GM19035 (cell line): Measurements from ENCODE around the gene TMEM63C.

Experiments
- ATAC-seq: cut with Tn5 transposase; IDR thresholded peaks from one replicate; pipeline ENCODE4 v1.9.1; 2021; ENCODE audit not compliant: unreplicated experiment

Gene TMEM63C

GRCh38 chr14:77219591-77219990 is 38.0 kb downstream of the TMEM63C start:
- ATAC-seq, result no peak

- no peak for ATAC-seq
Measured at GRCh38 chr14:77220246-77221017, 38.8 kb downstream of the TMEM63C start.

DNA sequence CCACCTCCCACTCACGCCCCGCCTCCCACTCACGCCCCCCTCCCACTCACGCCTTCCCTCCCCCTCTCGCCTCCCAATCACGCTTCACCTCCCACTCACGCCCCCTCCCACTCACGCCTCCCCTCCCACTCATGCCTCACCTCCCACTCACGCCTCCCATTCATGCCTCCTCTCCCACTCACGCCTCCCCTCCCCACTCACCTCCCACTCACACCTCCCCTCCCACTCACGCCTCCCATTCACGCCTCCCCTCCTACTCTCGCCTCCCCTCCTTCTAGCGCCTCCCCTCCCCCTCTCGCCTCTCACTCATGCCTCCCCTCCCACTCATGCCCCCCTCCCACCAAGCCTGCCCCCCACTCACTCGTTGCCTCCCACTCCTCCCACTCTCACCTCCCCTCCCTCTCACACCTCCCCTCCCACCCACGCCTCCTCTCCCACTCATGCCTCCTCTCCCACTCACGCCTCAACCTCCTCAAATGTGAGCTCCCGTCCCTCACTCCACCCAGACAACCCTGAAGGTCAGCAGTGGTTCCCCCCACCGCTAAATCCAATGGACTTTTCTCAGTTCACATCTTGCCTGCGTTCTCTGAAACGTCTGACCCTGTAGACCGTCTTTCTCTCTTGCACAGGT is 39.8 kb downstream of the TMEM63C start:
- ATAC-seq, result no peak

GRCh38 chr14:77222546-77223225 is 41.1 kb downstream of the TMEM63C start:
- ATAC-seq, result no peak

GRCh38 chr14:77224212-77224611 is 42.6 kb downstream of the TMEM63C start:
- no peak for ATAC-seq

DNA sequence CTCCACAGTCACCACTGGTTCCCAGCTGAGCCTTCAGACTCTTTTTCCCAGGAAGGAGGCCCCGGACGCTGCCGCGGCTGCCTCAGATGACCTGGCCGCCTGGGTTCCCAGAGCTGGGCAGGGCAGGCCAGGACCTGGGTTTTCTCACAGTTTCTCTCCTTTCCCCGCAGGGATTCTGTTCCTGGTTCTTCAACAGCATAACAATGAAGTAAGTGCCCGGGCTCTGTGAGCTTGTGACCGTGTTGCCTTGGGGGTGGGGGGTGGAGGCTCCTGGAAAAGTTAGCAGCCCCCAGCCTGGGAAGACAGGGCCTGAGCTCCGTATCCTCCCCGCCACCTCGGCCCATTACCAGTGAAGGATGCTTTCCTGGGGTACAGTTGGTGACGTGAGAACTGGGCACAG is 43.7 kb downstream of the TMEM63C start:
- ATAC-seq, result no peak

GRCh38 chr14:77225892-77226557 is 44.4 kb downstream of the TMEM63C start:
- no peak for ATAC-seq

DNA sequence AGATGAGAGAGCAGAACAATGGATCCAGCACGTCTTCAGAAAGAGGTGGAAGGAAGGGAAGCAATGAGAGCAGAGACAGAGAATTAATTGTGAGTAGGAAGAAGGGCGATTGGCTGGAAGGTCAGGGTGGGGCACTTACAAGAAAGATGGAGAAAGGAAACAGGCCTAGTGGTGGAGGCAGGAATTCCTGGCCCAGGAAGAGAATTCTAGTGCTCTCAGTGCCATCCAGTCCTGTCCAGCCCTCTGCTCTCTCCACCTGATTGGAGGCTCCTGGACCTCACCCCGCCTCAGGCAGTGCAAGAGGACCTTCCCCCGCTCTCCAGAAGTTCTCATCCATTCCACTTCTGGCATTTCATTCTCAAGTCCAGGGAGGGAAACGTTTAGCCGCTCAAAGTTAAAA is 46.5 kb downstream of the TMEM63C start:
- ATAC-seq, result no peak

DNA sequence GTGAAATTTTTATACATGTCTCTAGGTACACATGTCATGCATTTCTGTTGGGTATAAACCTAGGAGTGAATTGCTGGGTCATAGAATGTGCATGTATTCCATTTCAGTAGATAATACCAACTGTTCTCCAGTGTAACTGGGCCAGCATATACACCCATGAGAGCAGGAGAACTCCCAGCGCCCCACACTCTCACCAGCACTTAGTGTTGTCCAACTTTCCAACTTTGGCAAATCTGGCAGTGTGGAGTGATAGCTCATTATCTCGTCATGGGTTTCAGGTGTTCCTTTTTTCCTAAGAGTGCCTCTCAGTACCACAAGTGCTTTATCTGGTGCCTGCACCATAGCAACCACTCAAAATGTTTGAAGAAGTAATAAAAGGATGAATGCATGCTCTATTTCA is 49.3 kb downstream of the TMEM63C start:
- ATAC-seq, result no peak

DNA sequence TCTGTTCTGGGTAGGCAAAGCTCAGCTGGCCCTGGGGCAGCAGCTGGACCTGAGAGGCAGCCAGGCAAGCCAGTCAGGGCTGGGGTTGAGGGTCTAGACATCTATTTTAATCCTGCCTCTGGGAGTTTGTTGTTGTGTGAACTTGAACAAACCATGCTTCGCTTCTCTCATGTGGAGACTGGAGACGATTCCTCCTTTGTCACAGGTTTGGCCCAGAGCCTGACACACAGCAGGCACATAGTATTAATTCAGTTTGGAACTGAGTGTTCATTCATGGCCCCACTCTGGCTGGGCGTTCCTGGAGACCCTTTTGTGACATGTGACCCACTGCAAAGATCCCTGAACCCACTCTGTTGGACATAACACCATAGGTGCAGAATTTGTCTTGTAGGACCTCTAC is 50.1 kb downstream of the TMEM63C start:
- no peak for ATAC-seq

- ATAC-seq, result no peak
Measured at GRCh38 chr14:77236814-77237213, 55.2 kb downstream of the TMEM63C start.

GRCh38 chr14:77238356-77238755 is 56.8 kb downstream of the TMEM63C start:
- no peak for ATAC-seq

DNA sequence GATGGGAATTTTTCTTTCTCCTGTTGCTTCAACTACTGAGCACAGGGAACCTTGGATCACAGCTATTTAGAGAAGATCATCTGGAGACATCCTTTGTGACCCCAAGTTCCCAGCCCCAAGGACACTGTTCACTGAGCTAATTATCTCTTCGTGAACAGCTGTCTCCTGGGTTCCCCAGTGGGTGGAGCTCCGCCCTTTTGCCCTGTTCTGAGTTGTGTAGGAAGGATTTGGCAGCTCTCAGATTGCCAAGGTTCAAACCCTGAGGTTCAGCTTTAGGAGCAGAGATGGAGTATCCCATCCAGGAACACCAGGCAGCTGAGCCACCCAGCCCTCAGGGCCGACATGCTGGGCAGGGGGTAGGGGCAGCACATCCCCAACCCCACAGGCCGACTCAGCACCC is 57.4 kb downstream of the TMEM63C start:
- ATAC-seq, result no peak

- ATAC-seq, result no peak
Measured at GRCh38 chr14:77239412-77239811, 57.8 kb downstream of the TMEM63C start.

- ATAC-seq, result no peak
Measured at GRCh38 chr14:77240336-77240915, 58.8 kb downstream of the TMEM63C start.

- no peak for ATAC-seq
Measured at GRCh38 chr14:77241955-77242354, 60.4 kb downstream of the TMEM63C start.

GRCh38 chr14:77242752-77243151 is 61.2 kb downstream of the TMEM63C start:
- no peak for ATAC-seq

GRCh38 chr14:77243853-77244252 is 62.3 kb downstream of the TMEM63C start:
- ATAC-seq, result no peak

DNA sequence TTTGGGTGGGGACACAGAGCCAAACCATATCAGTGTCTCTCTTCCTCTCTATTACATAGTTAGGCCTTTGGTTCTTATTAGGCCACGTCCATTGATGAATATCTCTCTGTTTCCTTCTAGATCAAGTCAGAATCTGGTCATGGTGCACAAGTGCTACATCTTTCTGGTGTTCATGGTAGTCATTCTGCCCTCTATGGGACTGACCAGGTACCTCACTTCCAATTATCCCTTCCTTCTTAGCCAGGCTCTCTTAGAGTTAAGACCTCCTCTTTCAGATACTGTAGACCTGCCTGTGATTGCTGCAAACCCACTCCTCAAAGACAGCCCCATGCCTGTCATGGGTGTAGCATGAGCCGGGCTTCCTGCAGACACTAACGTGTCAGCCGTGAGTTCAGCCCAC is 64.2 kb downstream of the TMEM63C start:
- ATAC-seq, result no peak

- no peak for ATAC-seq
Measured at GRCh38 chr14:77246784-77247183, 65.2 kb downstream of the TMEM63C start.

DNA sequence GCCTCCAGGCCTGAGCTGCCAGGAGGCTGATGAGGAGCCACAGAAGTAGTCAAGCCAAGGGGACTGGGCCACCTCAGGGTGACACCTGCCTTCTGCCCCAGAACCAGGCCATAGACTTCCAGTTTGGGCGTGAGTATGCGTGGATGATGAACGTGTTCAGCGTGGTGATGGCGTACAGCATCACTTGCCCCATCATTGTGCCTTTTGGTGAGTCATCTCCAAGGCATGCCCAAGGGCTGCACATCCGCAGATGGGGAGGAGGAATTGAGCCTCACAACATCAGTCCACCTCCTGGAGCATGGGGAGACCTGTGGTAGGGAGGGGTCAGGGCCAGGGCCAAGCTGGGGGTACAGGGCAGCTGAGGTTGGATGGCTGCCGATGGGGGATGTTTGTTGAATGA is 67.1 kb downstream of the TMEM63C start:
- no peak for ATAC-seq
